Breast epithelium (tissue), 4 donors: Measurements from ENCODE around the gene UBAP1L. TPM values are rescaled to one million over a fixed set of nuclear protein-coding genes. Genes with fewer than 3 reads are reported as not detected.

Source experiments
- DNase-seq, 2 donors: peaks; one replicate each; pipeline ENCODE4 v3.0.0-alpha.2; 2019; ENCODE audit warnings: low spot score in 2 of 2
- H3K27ac ChIP-seq, 2 donors: fragments of 200-600 bp; sonication (generic) in 1 of 2; one replicate each; pipeline ENCODE4 v1.5.1; 2016 to 2019; ENCODE audit warnings: mild to moderate bottlenecking in 1 of 2
- H3K27me3 ChIP-seq, 2 donors: fragments of 200-600 bp; sonication (generic) in 1 of 2; one replicate each; pipeline versions ENCODE4 v1.5.1 to v1.6.0; 2017 to 2019; ENCODE audit warnings: control low read depth in 1 of 2, mild to moderate bottlenecking in 1 of 2
- H3K36me3 ChIP-seq: fragments of 200-600 bp; one replicate; pipeline ENCODE4 v1.5.1; 2019
- H3K4me1 ChIP-seq, 2 donors: fragments of 200-600 bp; sonication (generic); one replicate each; pipeline ENCODE4 v1.5.1; 2016 to 2019; ENCODE audit warnings: control low read depth in 1 of 2
- H3K4me3 ChIP-seq, 3 donors: fragments of 200-600 bp; sonication (generic); 1 replicate in 2 of 3; 2 replicates in 1 of 3; pipeline ENCODE4 v1.5.1; 2016 to 2019; ENCODE audit warnings: mild to moderate bottlenecking in 3 of 3, moderate library complexity in 2 of 3
- H3K9me3 ChIP-seq, 2 donors: fragments of 200-600 bp; sonication (generic) in 1 of 2; one replicate each; pipeline ENCODE4 v1.5.1; 2016 to 2019; ENCODE audit warnings: control low read depth in 1 of 2
- POLR2A ChIP-seq: fragments of 450-650 bp; IDR thresholded peaks from one replicate; pipeline ENCODE4 v1.6.1; 2016; ENCODE audit warnings: antibody characterized with exemption, mild to moderate bottlenecking, moderate library complexity
- POLR2AphosphoS5 ChIP-seq, 3 donors: sonication (generic); formaldehyde crosslinking; IDR thresholded peaks; one replicate each; pipeline ENCODE4 v1.6.1; 2017; ENCODE audit warnings: antibody characterized with exemption in 3 of 3
- intact Hi-C: fragments of 100-400 bp; cut with DNase I; formaldehyde crosslinking; loops from one replicate; pipeline ENCODE4 v1.15.1; 2023; ENCODE audit warnings: low total_unique reads
- total RNA-seq, 3 donors: library from RNA; depleted of rRNA; stranded (reverse); fragments of >200 nt; gene quantifications; one replicate each; pipeline ENCODE4 v1.1.0, GENCODE V29; 2016
- TF ChIP-seq, protein P1 (sequence below), 3 donors: fragments of 450-650 bp; IDR thresholded peaks; one replicate each; pipeline ENCODE4 v1.5.1; 2016 to 2017; ENCODE audit warnings: antibody characterized with exemption in 3 of 3, mild to moderate bottlenecking in 3 of 3, moderate library complexity in 3 of 3

The UBAP1L gene
- total RNA-seq, result 1 to 10 TPM; 3.7 to 10.0 (median 7.2) TPM

DNA sequence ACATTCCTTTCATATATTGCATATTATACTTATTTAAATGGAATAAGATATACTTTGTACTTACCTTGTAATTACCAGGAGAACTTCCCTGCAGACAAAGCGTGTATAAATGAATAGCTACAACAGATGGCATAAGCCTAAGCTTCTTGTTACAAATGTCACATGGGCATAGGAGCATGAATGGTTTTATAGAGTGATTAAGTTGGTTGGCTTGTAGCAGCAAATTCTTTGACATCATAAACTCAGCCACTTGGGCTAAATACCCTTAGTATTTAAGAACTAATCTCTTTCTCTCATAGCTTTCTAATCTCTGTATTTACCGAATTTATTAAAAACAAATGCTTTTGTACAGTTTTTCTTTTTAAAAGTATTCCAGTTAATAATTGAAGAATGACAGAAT, at the start of gene UBAP1L:
Gene UBAP1L, minus strand, starts transcription at position 115 of the 400 bp plus-strand sequence. CDS start 8,985 bp downstream, outside the sequence.
- Histone ChIP-seq H3K9me3 (no peaks in the 10 kb centered on the region), H3K27ac (no peak within 1 kb of the TSS), H3K4me1 (no peaks in the 10 kb centered on the region), H3K36me3 (peaks cover 4% of the 10 kb centered on the region), H3K27me3 (no peaks in the 10 kb centered on the region), H3K4me3 (no peak within 1 kb of the TSS)
- TF ChIP-seq POLR2AphosphoS5 (IDR thresholded peaks at IDR 0.05), result no peak
- TF ChIP-seq, protein P1, sequence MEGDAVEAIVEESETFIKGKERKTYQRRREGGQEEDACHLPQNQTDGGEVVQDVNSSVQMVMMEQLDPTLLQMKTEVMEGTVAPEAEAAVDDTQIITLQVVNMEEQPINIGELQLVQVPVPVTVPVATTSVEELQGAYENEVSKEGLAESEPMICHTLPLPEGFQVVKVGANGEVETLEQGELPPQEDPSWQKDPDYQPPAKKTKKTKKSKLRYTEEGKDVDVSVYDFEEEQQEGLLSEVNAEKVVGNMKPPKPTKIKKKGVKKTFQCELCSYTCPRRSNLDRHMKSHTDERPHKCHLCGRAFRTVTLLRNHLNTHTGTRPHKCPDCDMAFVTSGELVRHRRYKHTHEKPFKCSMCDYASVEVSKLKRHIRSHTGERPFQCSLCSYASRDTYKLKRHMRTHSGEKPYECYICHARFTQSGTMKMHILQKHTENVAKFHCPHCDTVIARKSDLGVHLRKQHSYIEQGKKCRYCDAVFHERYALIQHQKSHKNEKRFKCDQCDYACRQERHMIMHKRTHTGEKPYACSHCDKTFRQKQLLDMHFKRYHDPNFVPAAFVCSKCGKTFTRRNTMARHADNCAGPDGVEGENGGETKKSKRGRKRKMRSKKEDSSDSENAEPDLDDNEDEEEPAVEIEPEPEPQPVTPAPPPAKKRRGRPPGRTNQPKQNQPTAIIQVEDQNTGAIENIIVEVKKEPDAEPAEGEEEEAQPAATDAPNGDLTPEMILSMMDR (IDR thresholded peaks at IDR 0.05), result no peak
- no peak for TF ChIP-seq POLR2A
- no peak for DNase-seq
- intact Hi-C loops, result no loop called here

DNA sequence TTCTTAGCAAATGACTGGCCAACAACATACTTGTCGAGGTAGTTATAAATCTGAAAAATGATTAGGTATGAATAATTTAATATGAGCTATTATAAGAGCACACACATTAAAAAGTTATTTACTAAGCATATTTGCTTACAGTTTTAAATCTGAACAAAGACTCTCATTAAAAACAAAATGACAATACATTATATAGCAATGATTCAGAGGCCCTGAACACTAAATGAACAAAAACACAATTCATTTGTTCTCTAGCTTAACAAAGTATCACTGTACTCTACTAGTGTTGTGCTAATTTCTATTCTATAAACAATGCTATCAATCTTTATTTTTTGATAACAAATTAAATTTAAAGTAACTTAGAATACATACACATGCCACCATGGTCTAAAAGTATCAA, 49.1 kb upstream of the UBAP1L start:
- Histone ChIP-seq H3K4me1 (peaks cover 0 to 3% of the 10 kb centered on the region in 2 donors), H3K4me3 (no peak overlapping the region), H3K9me3 (no peaks in the 10 kb centered on the region), H3K27ac (no peak overlapping the region), H3K27me3 (no peaks in the 10 kb centered on the region), H3K36me3 (no peaks in the 10 kb centered on the region)
- intact Hi-C loops, result no loop called here
- TF ChIP-seq, protein P1 (IDR thresholded peaks at IDR 0.05), result no peak
- no peak for TF ChIP-seq POLR2AphosphoS5 (IDR thresholded peaks at IDR 0.05)
- no peak for TF ChIP-seq POLR2A
- DNase-seq, result no peak

DNA sequence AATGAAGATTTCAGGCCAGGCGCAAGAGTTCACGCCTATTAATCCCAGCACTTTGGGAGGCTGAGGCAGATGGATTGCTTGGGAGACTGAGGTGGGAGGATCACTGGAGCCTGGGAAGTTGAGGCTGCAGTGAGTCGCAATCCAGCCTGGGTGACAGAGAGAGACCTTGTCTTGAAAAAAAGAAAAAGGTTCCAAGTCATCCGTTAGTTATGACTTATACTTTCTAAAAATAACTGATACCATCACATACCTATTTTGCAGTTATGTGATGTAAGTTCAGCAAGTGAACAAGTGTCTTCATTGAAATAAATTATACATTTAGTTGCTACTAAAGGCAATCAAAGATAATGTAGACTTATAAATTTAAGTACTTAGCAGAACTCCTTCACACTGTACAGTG, 48.0 kb upstream of the UBAP1L start:
- no peaks in the 10 kb centered on the region for H3K27me3 ChIP-seq
- no peak for TF ChIP-seq POLR2AphosphoS5 (IDR thresholded peaks at IDR 0.05)
- no peak for TF ChIP-seq POLR2A
- TF ChIP-seq, protein P1 (IDR thresholded peaks at IDR 0.05), result no peak
- no peak overlapping the region for H3K27ac ChIP-seq
- H3K9me3 ChIP-seq, result no peaks in the 10 kb centered on the region
- intact Hi-C loops, result no loop called here
- no peak overlapping the region for H3K4me3 ChIP-seq
- no peak for DNase-seq
- peaks cover 0 to 3% of the 10 kb centered on the region in 2 donors for H3K4me1 ChIP-seq
- H3K36me3 ChIP-seq, result peaks cover under 1% of the 10 kb centered on the region

DNA sequence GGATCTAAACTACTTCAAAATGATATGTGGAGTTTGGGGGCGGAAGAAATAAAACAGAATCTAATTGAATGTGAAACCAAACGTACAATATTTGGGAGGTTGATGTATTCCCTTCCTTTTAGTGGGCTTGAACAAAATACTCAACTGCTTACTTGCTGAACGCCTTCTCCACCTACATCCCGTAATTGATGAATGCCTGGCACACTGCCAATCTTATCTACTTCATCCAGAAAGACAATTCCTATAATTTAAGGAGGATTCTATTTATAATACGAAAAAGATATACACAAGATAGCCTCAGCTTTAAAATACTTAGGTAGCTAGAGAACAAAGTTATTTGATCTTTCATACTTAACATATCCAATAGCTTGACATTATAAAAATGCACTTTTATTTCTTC, 41.7 kb upstream of the UBAP1L start:
- no peak for DNase-seq
- TF ChIP-seq, protein P1 (IDR thresholded peaks at IDR 0.05), result no peak
- no peak for TF ChIP-seq POLR2A
- TF ChIP-seq POLR2AphosphoS5 (IDR thresholded peaks at IDR 0.05), result no peak
- Histone ChIP-seq H3K36me3 (peaks cover 4% of the 10 kb centered on the region), H3K4me3 (no peak overlapping the region), H3K9me3 (no peaks in the 10 kb centered on the region), H3K27me3 (no peaks in the 10 kb centered on the region), H3K27ac (no peak overlapping the region), H3K4me1 (peaks cover 0 to 3% of the 10 kb centered on the region in 2 donors)
- intact Hi-C loops, result no loop called here

DNA sequence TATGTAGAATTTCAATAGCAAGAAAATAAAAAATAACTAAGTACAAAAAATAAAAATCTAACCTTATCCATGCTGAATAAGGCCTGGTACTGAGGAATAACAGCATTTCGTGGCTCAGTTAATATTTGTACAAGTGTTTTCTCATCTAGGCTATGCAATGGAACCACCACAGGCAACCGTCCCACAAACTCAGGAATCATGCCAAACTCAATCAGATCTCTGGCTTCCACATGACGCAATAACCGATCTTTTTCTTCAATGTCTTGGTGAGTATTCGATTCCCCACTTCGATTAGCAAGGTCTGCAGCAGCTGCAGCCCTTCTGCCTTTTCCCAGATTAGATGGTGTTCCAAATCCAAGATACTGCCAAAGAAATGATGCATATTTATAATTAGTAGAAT, 39.7 kb upstream of the UBAP1L start:
- Histone ChIP-seq H3K9me3 (no peaks in the 10 kb centered on the region), H3K27ac (no peak overlapping the region), H3K4me3 (no peak overlapping the region), H3K4me1 (no peaks in the 10 kb centered on the region), H3K27me3 (no peaks in the 10 kb centered on the region), H3K36me3 (peaks cover 4% of the 10 kb centered on the region)
- DNase-seq, result no peak
- no peak for TF ChIP-seq POLR2A
- no peak for TF ChIP-seq POLR2AphosphoS5 (IDR thresholded peaks at IDR 0.05)
- TF ChIP-seq, protein P1 (IDR thresholded peaks at IDR 0.05), result no peak
- intact Hi-C loops, result no loop called here
